Heart right ventricle (tissue), 16 donors: ENCODE results near the gene WFS1. TPM values are rescaled to one million over a fixed set of nuclear protein-coding genes. Genes with fewer than 3 reads are reported as not detected.
A peak's percentile ranks its signal among the peaks of the same experiment; 100 is the strongest.

Source experiments
- ATAC-seq, 8 donors: fragments of 200-7000 bp; cut with Tn5 transposase; one replicate each; pipeline ENCODE4 v1.9.1; 2020; ENCODE audit warnings: mild to moderate bottlenecking in 8 of 8, moderate library complexity in 8 of 8, moderate number of reproducible peaks in 1 of 8
- DNase-seq, 2 donors: peaks; one replicate each; pipeline ENCODE4 v3.0.0-alpha.2; 2020
- H3K27ac ChIP-seq, 10 donors: fragments of 200-600 bp; sonication (generic) in 2 of 10; one replicate each; pipeline versions ENCODE4 v1.5.0 to v1.8.0; 2020 to 2022; ENCODE audit warnings: mild to moderate bottlenecking in 3 of 10
- H3K27me3 ChIP-seq, 7 donors: fragments of 200-600 bp; one replicate each; pipeline ENCODE4 v1.8.0; 2021 to 2022; ENCODE audit warnings: mild to moderate bottlenecking in 2 of 7
- H3K36me3 ChIP-seq, 9 donors: fragments of 200-600 bp; sonication (generic) in 1 of 9; one replicate each; pipeline versions ENCODE4 v1.5.0 to v1.8.0; 2020 to 2022; ENCODE audit warnings: mild to moderate bottlenecking in 2 of 9
- H3K4me1 ChIP-seq, 9 donors: fragments of 200-600 bp; sonication (generic) in 1 of 9; one replicate each; pipeline versions ENCODE4 v1.5.0 to v1.8.0; 2020 to 2022; ENCODE audit warnings: mild to moderate bottlenecking in 4 of 9
- H3K4me3 ChIP-seq, 10 donors: fragments of 200-600 bp; sonication (generic) in 2 of 10; one replicate each; pipeline versions ENCODE4 v1.5.0 to v1.8.0; 2020 to 2022; ENCODE audit warnings: mild to moderate bottlenecking in 7 of 10, moderate library complexity in 2 of 10
- H3K9me3 ChIP-seq, 11 donors: fragments of 200-600 bp in 10 of 11; sonication (generic) in 2 of 11; one replicate each; pipeline versions ENCODE4 v1.5.0 to v1.8.0; 2013 to 2022; ENCODE audit warnings: mild to moderate bottlenecking in 2 of 11, control low read depth in 1 of 11, moderate library complexity in 1 of 11
- CTCF ChIP-seq, 9 donors: fragments of 200-600 bp; sonication (generic) in 2 of 9; IDR thresholded peaks; one replicate each; pipeline versions ENCODE4 v1.5.0 to v1.8.0; 2021 to 2022; ENCODE audit warnings: antibody characterized with exemption in 9 of 9, mild to moderate bottlenecking in 5 of 9, moderate library complexity in 1 of 9
- WGBS, 2 donors: extraction: QIAGEN DNeasy Blood & Tissue Kit; methylation state at CpG; one replicate each; pipeline ENCODE4 v1.1.7; 2013; ENCODE audit warnings: inconsistent platforms in 1 of 2; 5-methylcytosine and 5-hydroxymethylcytosine counted together
- intact Hi-C, 10 donors: fragments of 100-400 bp; cut with DNase I; formaldehyde crosslinking; loops; one replicate each; pipeline versions ENCODE4 v1.11.1 to v1.14.2; 2022
- polyA plus RNA-seq, 2 donors: library from polyadenylated mRNA; stranded (reverse); fragments of 200-250 nt; gene quantifications; one replicate each; pipeline ENCODE4 v1.2.3, GENCODE V29; 2013
- total RNA-seq, 10 donors: library from RNA; stranded (reverse); fragmentation: NEBNext Ultra II Directional in 3 of 10; extraction: Animal tissue kit (Norgen Biotek cat#: 25700) in 3 of 10; gene quantifications; one replicate each; pipeline versions ENCODE4 v1.2.1 to v1.2.4, GENCODE V29; 2021 to 2023
- donor health status: Arrhythmogenic right ventricular cardiomyopathy.
- donor health status: ischemic (EF 13 %, LVEDD 7.1; RV severe dilation, severe dysfunction).
- donor health status: healthy with polysubstance abuse.
- donor health status: DM: no; HTN: yes; CAD: no.
- donor health status: DM: no; HTN: no; CAD: no.
- donor health status: ischemic (EF 25% LVEDD 6.9; RV normal size, moderate dysfunction).
- donor health status: ischemic (EF 25% LVEDD 5.7; RV mildly dilated, moderate dysfunction).
- donor health status: healthy.
- donor health status: DM: yes; HTN: yes; CAD: no.
- donor health status: Ischemic cardiomyopathy.
- donor health status: ischemic (EF 35%, LVEDD 5.7; RV mildly dilated, moderate dysfunction).
- donor health status: nonischemic (EF 11% LVEDD 7.7; RV severe dilation, severe dysfunction).
- donor health status: DM: yes; HTN: yes; CAD: no.
- donor health status: PGD.
- donor health status: ischemic (EF 29% LVEDD 5.4; RV normal size, mild dysfunction).
- donor health status: nonischemic (EF 23%, LVEDD 6.1; RV moderate dilation, normal function).

The WFS1 gene
- total and polyA plus RNA-seq, 12 donors = 35.0 to 119 (median 69.4) TPM

GRCh38 chr4:6242271-6243029 lies 27.2 kb upstream of the WFS1 start:
- intact Hi-C loops = no loop called here
- 78 to 80% methylated on average over 12 of the region's 12 CpGs for WGBS, 2 donors
- no peak overlapping the region for H3K4me3 ChIP-seq
- no peaks in the 10 kb centered on the region for H3K36me3 ChIP-seq
- ATAC-seq = no peak
- peaks cover 0 to 16% (median 0%) of the 10 kb centered on the region in 11 donors for H3K9me3 ChIP-seq
- no peak for DNase-seq
- no peak overlapping the region for H3K27ac ChIP-seq
- H3K27me3 ChIP-seq = peaks cover 0 to 65% (median 45%) of the 10 kb centered on the region in 7 donors
- peaks cover 0 to 9% (median 4%) of the 10 kb centered on the region in 9 donors for H3K4me1 ChIP-seq
- TF ChIP-seq CTCF (IDR thresholded peaks at IDR 0.05) = no peak

GRCh38 chr4:6245246-6246169 lies 24.1 kb upstream of the WFS1 start:
- Histone ChIP-seq H3K4me3 (peak overlapping the region in 9 of 10 donors; percentile 24 to 55 (median 38)), H3K4me1 (peaks cover 0 to 10% (median 4%) of the 10 kb centered on the region in 9 donors), H3K27me3 (peaks cover 0 to 78% (median 57%) of the 10 kb centered on the region in 7 donors), H3K36me3 (no peaks in the 10 kb centered on the region), H3K9me3 (peaks cover 0 to 16% (median 0%) of the 10 kb centered on the region in 11 donors), H3K27ac (no peak overlapping the region)
- DNase-seq (no peak), ATAC-seq (peak; percentile 43 to 80 (median 62))
- intact Hi-C loops = no loop called here
- no peak for TF ChIP-seq CTCF (IDR thresholded peaks at IDR 0.05)
- WGBS, 2 donors = 8 to 9% methylated on average over 66 to 67 of the region's 67 CpGs

GRCh38 chr4:6246170-6246634 lies 23.4 kb upstream of the WFS1 start:
- no peak overlapping the region for H3K27ac ChIP-seq
- DNase-seq (no peak), ATAC-seq (peak in 1 of 8 donors; percentile 9)
- H3K36me3 ChIP-seq = no peaks in the 10 kb centered on the region
- H3K27me3 ChIP-seq = peaks cover 0 to 79% (median 57%) of the 10 kb centered on the region in 7 donors
- peaks cover 0 to 16% (median 0%) of the 10 kb centered on the region in 11 donors for H3K9me3 ChIP-seq
- peaks cover 0 to 11% (median 4%) of the 10 kb centered on the region in 9 donors for H3K4me1 ChIP-seq
- intact Hi-C loops = no loop called here
- WGBS, 2 donors = 50 to 54% methylated on average over 9 of the region's 9 CpGs
- H3K4me3 ChIP-seq = no peak overlapping the region
- TF ChIP-seq CTCF (IDR thresholded peaks at IDR 0.05) = no peak

- Histone ChIP-seq H3K9me3 (peaks cover 0 to 16% (median 0%) of the 10 kb centered on the region in 11 donors), H3K27ac (no peak overlapping the region), H3K36me3 (no peaks in the 10 kb centered on the region), H3K4me1 (peaks cover 0 to 11% (median 4%) of the 10 kb centered on the region in 9 donors), H3K27me3 (peaks cover 0 to 70% (median 56%) of the 10 kb centered on the region in 7 donors), H3K4me3 (no peak overlapping the region)
- DNase-seq (no peak), ATAC-seq (no peak)
- WGBS, 2 donors = 67 to 75% methylated on average over 10 of the region's 10 CpGs
- TF ChIP-seq CTCF (IDR thresholded peaks at IDR 0.05) = no peak
- intact Hi-C loops = no loop called here
Measured at GRCh38 chr4:6248394-6248793, 21.3 kb upstream of the WFS1 start.
